Osteocyte (in vitro differentiated cells): Measurements from ENCODE around the gene CREB3L1. TPM values are rescaled to one million over a fixed set of nuclear protein-coding genes. Genes with fewer than 3 reads are reported as not detected.

Experiments used
- DNase-seq: peaks from one replicate; pipeline ENCODE4 v3.0.0; 2021; ENCODE audit warnings: mixed read lengths; ENCODE audit not compliant: unreplicated experiment; ENCODE audit errors: extremely low spot score
- H3K27ac Mint-ChIP-seq: one replicate; pipeline ENCODE4 v1.8.0; 2021; ENCODE audit warnings: mild to moderate bottlenecking, mixed read lengths; ENCODE audit not compliant: unreplicated experiment
- H3K27me3 Mint-ChIP-seq: one replicate; pipeline ENCODE4 v1.8.0; 2021; ENCODE audit warnings: mixed read lengths; ENCODE audit not compliant: unreplicated experiment
- H3K36me3 Mint-ChIP-seq: one replicate; pipeline ENCODE4 v1.8.0; 2021; ENCODE audit warnings: mixed read lengths; ENCODE audit not compliant: unreplicated experiment
- H3K4me1 Mint-ChIP-seq: one replicate; pipeline ENCODE4 v1.8.0; 2021; ENCODE audit warnings: mixed read lengths; ENCODE audit not compliant: unreplicated experiment
- H3K4me3 Mint-ChIP-seq: one replicate; pipeline ENCODE4 v1.8.0; 2021; ENCODE audit warnings: mild to moderate bottlenecking, moderate library complexity, mixed read lengths; ENCODE audit not compliant: unreplicated experiment
- H3K9me3 Mint-ChIP-seq: one replicate; pipeline ENCODE4 v1.8.0; 2021; ENCODE audit warnings: mixed read lengths; ENCODE audit not compliant: unreplicated experiment
- CTCF ChIP-seq: fragments of 200-600 bp; sonication (generic); IDR thresholded peaks from 2 replicates; pipeline ENCODE4 v1.5.0; 2021; ENCODE audit warnings: antibody characterized with exemption, mild to moderate bottlenecking, moderate library complexity
- total RNA-seq: library from RNA; stranded (reverse); gene quantifications from 2 replicates; pipeline ENCODE4 v1.2.1, GENCODE V29; 2021

The CREB3L1 gene
- total RNA-seq, 1 donor from 2014 or later = 77.0 TPM

GRCh38 chr11:46315033-46315738, 37.7 kb downstream of the CREB3L1 start:
- Mint-ChIP-seq H3K9me3 (no peaks in the 10 kb centered on the region), H3K27ac (peak overlapping the region; percentile 65), H3K36me3 (peaks cover 30% of the 10 kb centered on the region), H3K4me1 (peaks cover 1% of the 10 kb centered on the region), H3K4me3 (no peak overlapping the region), H3K27me3 (no peaks in the 10 kb centered on the region)
- TF ChIP-seq CTCF = peak; percentile 82
- peak; percentile 90 for DNase-seq

GRCh38 chr11:46315783-46316563, 38.5 kb downstream of the CREB3L1 start:
- no peak overlapping the region for H3K4me3 Mint-ChIP-seq
- TF ChIP-seq CTCF = no peak
- H3K27me3 Mint-ChIP-seq = no peaks in the 10 kb centered on the region
- H3K9me3 Mint-ChIP-seq = no peaks in the 10 kb centered on the region
- H3K36me3 Mint-ChIP-seq = peaks cover 34% of the 10 kb centered on the region
- no peak for DNase-seq
- H3K4me1 Mint-ChIP-seq = peaks cover 1% of the 10 kb centered on the region
- no peak overlapping the region for H3K27ac Mint-ChIP-seq

- Mint-ChIP-seq H3K27me3 (no peaks in the 10 kb centered on the region), H3K4me1 (peaks cover 1% of the 10 kb centered on the region), H3K36me3 (peaks cover 38% of the 10 kb centered on the region), H3K4me3 (no peak overlapping the region), H3K9me3 (no peaks in the 10 kb centered on the region), H3K27ac (no peak overlapping the region)
- no peak for DNase-seq
- no peak for TF ChIP-seq CTCF
These were observed 41.6 kb downstream of the CREB3L1 start for GRCh38 chr11:46319074-46319453.

- no peak for DNase-seq
- H3K9me3 Mint-ChIP-seq = no peaks in the 10 kb centered on the region
- peaks cover 3% of the 10 kb centered on the region for H3K4me1 Mint-ChIP-seq
- H3K27ac Mint-ChIP-seq = no peak overlapping the region
- no peak overlapping the region for H3K4me3 Mint-ChIP-seq
- no peak for TF ChIP-seq CTCF
- H3K27me3 Mint-ChIP-seq = no peaks in the 10 kb centered on the region
- peaks cover 37% of the 10 kb centered on the region for H3K36me3 Mint-ChIP-seq
These were observed 44.3 kb downstream of the CREB3L1 start for GRCh38 chr11:46321757-46322156.

- H3K27me3 Mint-ChIP-seq = no peaks in the 10 kb centered on the region
- no peak overlapping the region for H3K27ac Mint-ChIP-seq
- DNase-seq = no peak
- peaks cover 39% of the 10 kb centered on the region for H3K36me3 Mint-ChIP-seq
- H3K4me3 Mint-ChIP-seq = no peak overlapping the region
- peak; percentile 44 for TF ChIP-seq CTCF
- no peaks in the 10 kb centered on the region for H3K9me3 Mint-ChIP-seq
- peaks cover 8% of the 10 kb centered on the region for H3K4me1 Mint-ChIP-seq
These were observed 45.3 kb downstream of the CREB3L1 start for GRCh38 chr11:46322759-46323158.
